Measurements from ENCODE around the gene PLA2G4B. TPM values are rescaled to one million over a fixed set of nuclear protein-coding genes. Genes with fewer than 3 reads are reported as not detected.

PLA2G4B gene
- total and polyA plus RNA-seq, 2 of the 8 experiments (the other 6 are each of a cell fraction or from before 2014, with no cell fraction given) = 4.2 to 9.2 TPM

DNA sequence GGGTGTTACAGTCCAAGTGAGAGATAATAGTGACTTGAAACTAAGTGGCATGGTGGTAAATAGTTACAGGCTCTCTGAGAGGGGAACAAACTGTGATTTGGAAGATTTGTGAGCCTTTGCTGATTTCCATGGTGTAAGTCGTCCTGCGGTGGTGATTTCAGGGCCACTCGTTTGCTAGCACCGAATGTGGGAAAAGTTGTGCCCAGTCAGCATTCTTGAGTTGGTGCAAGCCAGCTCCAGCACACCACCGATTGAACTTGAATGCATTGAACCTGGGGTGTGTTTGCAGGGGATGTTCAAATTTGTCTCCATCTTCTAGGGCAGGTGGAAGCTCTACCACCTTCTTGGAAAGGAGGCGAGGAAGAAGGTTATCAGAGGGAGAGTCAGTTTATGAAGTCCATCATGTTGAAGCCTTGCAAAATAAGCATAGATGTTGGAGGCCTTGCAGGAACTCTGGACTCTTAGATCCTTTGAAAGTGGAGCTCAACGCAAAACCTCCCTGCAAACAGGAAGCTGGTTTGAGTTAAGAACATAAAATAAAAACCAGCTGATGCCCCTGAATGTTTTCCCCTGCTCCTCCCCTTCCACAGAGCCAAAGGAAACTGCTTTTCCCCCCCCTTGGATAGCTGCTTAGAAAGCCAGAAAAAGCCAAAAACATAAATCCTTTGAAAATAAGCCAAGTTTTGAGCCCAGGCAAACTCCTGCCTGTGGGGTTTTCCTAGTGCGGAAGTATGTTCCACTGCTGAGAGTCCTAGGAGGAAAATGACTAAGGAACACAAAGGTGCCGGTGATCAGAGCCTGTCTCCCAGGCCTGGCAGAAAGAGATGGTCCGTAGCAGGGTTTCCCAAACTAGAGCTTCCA is 42.4 kb upstream of the PLA2G4B start (continued):
- TF ChIP-seq, protein P1, sequence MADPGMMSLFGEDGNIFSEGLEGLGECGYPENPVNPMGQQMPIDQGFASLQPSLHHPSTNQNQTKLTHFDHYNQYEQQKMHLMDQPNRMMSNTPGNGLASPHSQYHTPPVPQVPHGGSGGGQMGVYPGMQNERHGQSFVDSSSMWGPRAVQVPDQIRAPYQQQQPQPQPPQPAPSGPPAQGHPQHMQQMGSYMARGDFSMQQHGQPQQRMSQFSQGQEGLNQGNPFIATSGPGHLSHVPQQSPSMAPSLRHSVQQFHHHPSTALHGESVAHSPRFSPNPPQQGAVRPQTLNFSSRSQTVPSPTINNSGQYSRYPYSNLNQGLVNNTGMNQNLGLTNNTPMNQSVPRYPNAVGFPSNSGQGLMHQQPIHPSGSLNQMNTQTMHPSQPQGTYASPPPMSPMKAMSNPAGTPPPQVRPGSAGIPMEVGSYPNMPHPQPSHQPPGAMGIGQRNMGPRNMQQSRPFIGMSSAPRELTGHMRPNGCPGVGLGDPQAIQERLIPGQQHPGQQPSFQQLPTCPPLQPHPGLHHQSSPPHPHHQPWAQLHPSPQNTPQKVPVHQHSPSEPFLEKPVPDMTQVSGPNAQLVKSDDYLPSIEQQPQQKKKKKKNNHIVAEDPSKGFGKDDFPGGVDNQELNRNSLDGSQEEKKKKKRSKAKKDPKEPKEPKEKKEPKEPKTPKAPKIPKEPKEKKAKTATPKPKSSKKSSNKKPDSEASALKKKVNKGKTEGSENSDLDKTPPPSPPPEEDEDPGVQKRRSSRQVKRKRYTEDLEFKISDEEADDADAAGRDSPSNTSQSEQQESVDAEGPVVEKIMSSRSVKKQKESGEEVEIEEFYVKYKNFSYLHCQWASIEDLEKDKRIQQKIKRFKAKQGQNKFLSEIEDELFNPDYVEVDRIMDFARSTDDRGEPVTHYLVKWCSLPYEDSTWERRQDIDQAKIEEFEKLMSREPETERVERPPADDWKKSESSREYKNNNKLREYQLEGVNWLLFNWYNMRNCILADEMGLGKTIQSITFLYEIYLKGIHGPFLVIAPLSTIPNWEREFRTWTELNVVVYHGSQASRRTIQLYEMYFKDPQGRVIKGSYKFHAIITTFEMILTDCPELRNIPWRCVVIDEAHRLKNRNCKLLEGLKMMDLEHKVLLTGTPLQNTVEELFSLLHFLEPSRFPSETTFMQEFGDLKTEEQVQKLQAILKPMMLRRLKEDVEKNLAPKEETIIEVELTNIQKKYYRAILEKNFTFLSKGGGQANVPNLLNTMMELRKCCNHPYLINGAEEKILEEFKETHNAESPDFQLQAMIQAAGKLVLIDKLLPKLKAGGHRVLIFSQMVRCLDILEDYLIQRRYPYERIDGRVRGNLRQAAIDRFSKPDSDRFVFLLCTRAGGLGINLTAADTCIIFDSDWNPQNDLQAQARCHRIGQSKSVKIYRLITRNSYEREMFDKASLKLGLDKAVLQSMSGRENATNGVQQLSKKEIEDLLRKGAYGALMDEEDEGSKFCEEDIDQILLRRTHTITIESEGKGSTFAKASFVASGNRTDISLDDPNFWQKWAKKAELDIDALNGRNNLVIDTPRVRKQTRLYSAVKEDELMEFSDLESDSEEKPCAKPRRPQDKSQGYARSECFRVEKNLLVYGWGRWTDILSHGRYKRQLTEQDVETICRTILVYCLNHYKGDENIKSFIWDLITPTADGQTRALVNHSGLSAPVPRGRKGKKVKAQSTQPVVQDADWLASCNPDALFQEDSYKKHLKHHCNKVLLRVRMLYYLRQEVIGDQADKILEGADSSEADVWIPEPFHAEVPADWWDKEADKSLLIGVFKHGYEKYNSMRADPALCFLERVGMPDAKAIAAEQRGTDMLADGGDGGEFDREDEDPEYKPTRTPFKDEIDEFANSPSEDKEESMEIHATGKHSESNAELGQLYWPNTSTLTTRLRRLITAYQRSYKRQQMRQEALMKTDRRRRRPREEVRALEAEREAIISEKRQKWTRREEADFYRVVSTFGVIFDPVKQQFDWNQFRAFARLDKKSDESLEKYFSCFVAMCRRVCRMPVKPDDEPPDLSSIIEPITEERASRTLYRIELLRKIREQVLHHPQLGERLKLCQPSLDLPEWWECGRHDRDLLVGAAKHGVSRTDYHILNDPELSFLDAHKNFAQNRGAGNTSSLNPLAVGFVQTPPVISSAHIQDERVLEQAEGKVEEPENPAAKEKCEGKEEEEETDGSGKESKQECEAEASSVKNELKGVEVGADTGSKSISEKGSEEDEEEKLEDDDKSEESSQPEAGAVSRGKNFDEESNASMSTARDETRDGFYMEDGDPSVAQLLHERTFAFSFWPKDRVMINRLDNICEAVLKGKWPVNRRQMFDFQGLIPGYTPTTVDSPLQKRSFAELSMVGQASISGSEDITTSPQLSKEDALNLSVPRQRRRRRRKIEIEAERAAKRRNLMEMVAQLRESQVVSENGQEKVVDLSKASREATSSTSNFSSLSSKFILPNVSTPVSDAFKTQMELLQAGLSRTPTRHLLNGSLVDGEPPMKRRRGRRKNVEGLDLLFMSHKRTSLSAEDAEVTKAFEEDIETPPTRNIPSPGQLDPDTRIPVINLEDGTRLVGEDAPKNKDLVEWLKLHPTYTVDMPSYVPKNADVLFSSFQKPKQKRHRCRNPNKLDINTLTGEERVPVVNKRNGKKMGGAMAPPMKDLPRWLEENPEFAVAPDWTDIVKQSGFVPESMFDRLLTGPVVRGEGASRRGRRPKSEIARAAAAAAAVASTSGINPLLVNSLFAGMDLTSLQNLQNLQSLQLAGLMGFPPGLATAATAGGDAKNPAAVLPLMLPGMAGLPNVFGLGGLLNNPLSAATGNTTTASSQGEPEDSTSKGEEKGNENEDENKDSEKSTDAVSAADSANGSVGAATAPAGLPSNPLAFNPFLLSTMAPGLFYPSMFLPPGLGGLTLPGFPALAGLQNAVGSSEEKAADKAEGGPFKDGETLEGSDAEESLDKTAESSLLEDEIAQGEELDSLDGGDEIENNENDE (IDR thresholded peaks at IDR 0.05; ENCODE audit: insufficient replicate concordance, low read length) = no peak
- no peak for TF ChIP-seq RFX5 (IDR thresholded peaks at IDR 0.05; ENCODE audit: borderline replicate concordance, low read depth, low read length)
